ENCODE data around the gene SLC5A8.

Gene SLC5A8, protein sequence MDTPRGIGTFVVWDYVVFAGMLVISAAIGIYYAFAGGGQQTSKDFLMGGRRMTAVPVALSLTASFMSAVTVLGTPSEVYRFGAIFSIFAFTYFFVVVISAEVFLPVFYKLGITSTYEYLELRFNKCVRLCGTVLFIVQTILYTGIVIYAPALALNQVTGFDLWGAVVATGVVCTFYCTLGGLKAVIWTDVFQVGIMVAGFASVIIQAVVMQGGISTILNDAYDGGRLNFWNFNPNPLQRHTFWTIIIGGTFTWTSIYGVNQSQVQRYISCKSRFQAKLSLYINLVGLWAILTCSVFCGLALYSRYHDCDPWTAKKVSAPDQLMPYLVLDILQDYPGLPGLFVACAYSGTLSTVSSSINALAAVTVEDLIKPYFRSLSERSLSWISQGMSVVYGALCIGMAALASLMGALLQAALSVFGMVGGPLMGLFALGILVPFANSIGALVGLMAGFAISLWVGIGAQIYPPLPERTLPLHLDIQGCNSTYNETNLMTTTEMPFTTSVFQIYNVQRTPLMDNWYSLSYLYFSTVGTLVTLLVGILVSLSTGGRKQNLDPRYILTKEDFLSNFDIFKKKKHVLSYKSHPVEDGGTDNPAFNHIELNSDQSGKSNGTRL

DNA sequence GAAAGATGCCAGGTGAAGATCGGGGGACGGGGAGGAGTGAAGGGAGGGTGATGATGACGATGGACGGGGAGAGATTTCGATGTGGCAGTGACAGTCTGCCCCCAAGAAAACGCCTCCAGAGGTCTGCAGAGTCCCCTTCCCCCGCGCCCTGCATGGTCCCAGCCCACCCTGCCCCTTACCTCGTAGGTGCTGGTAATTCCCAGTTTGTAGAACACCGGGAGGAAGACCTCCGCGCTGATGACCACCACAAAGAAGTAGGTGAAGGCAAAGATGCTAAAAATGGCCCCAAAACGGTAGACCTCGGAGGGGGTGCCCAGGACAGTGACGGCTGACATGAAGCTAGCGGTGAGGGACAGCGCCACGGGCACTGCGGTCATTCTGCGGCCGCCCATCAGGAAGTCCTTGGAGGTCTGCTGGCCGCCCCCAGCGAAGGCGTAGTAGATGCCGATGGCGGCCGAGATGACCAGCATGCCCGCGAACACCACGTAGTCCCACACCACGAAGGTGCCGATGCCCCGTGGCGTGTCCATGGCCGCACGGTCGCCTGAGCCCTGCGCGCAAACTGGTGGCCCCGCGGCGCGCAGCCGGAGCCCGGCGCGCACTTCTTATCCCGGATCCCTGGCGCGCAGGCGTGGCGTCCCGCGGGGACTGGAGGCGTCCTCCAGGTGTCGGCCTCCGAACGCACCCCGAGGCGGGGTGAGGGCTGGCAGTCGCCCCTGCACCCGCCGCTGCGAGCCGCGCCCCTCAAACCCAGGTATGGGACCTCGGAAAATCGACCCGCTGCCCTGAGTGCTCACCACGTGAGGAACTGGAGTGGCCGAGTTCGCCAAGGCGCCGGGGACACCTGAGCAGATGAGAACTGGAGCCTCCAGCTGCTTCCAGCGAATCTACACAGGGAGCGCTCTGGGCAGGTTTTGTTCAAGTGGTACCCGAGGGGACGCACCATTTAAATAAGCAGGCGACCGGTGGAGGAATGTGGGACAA is at the start of gene SLC5A8:
Gene SLC5A8 (minus strand): TSS at position 920 of the 984 bp plus-strand sequence. CDS start 390 bp downstream, at position 530.
- no peak for DNase-seq

DNA sequence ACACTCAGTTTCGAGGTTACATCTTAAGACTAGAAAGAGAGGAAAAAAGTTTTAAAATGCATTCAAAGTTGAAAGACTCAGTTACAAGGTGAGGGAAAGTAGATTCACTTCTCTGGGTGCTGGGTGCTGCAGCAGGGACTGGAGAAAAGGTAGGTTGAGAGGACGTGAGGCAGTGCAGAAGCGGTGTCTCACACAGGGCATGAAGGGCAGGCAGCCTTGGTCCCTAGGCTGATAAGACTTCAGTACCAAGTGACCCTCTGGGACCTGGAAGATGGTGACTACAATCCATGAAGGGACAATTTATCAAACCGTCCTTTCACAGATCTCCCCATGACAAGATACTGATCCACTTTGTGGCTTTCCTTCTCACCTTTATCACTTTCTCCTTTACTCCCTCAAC is 47.3 kb upstream of the SLC5A8 start:
- no peak for DNase-seq

DNA sequence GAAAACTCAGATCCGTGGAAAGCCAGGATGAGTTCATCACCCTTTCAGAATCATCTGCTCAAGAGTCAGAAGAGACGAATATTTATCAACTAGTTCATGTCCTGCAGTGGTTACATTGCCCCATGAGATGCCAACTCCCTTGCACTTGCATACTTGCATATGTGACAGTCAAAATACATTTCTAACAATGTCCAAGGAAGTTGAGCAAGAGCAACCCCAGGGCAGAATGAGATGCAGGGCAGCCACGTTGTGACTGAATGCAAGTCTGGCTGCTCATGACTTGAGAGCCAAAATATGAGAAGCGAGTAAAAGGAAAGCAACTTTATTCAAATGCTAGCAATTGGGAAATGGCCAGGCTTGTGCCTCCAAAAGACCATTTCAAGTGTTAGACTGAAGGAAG is 46.2 kb upstream of the SLC5A8 start:
- no peak for DNase-seq

DNA sequence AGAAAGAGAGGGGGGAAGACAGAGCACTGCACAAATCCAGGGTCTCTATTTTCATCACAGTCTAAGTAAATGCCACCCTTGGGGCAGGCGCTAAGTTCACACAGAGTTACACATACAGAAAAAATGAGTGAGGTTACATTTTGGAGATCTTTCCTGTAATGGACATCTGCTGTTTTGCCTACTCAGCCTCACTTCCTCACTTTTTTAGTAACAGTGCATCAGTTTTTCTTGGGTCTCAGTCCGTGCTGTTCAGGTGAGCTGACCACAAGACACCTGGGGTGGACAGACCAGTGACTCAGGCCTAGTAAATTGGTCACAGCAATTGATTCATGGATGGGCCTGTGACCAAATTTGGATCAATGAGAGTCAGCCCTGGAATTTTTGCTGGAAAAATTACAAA is 33.6 kb upstream of the SLC5A8 start:
- DNase-seq: no peak

DNA sequence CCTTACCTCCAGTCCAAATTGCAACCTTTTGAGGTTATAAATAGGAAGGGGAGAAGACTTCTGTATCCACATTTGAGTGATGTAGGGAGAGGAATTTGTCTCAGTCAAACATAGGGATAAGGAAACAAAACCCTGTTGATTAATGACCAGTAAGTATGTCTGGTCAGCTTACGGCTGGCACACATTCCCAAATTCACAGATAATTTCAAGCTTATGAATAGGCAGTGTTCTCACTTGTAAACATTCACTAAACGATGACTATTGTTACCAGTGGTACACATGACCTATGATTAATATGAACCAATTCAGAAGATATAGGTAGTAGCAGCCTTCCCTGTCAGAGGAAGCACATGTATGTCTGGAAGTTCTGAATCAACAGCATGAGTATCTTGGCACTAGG is 33.0 kb upstream of the SLC5A8 start:
- peak; percentile 30 for DNase-seq

DNA sequence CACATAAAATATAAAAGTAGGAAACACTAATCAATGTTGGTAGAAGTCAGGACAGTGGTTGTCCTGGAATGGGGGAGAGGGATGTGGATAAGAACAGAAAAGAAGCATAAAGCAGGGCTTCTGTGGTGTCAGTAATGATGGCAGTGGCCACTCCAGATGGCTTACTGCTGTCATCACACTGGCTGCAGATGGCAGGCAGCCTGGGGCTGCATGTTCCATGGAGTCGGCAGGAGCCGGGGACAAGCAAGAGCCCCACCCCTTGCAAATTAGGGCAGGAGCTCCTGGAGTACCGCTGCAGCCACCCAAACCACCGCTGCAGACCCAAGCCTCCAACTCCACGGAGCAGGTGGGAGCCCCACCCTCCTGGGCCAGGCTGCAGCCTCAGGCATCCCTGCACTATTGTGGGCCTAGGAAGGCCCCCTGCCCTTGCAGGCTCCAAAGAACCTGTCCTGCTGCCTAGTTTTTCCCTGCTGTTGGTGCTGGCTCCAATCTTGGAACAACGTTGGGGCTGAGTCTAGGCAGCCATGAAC is 28.8 kb upstream of the SLC5A8 start:
- DNase-seq: no peak

DNA sequence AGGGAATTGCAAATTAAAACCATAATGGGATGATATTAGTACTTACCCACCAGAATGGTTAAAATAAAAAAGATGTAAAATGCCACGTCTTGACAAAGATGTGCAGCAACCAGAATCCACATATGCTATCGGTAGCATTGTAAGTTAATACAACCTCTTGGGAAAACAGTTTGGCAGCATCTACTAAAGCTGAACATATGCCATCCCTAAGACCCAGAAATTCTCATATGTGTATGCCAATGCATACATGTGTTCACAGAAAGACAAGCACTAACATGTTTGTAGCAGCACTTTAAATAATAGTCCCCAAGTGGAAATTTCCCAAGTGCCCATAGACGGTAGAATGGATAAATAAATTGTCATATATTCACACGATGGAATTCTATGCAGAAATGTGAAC is 28.3 kb upstream of the SLC5A8 start:
- no peak for DNase-seq

DNA sequence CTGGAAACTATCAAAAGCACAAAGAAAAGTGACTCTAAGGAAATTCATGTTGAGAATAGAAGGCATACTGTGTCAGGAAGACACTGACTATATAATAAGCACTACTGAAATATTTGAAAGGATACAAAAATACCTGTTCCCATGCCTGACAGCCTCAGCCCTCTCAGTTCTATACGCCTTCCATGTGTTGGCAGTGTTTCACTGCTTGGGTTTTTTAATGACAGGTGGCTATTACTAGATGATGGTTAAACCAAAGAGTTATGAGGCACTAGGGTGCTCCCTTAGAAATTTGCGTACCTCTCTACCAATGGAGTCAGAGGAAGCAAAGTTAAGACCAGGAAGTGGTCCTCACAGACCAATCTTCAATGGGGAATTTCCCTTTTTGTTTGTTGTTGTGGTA is 25.6 kb upstream of the SLC5A8 start:
- no peak for DNase-seq

DNA sequence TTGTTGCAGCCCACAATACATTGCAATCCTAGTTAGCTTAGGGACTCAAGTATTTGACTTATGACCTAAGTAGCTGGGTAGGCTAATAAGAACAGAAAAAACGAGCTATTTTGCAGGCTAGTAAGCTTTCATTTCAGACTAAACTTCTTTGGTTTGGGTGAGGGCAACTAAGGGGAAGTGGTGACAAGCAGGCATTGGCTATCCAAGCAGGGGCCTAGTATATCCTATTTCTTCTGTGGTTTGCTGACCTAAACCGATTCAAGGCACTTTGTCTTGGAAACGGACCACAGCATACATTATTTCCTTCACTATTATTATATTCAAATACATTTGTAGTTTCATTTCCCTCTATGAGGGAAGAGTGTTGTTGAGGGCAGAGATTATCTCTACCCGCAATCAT is 21.6 kb upstream of the SLC5A8 start:
- DNase-seq: no peak

DNA sequence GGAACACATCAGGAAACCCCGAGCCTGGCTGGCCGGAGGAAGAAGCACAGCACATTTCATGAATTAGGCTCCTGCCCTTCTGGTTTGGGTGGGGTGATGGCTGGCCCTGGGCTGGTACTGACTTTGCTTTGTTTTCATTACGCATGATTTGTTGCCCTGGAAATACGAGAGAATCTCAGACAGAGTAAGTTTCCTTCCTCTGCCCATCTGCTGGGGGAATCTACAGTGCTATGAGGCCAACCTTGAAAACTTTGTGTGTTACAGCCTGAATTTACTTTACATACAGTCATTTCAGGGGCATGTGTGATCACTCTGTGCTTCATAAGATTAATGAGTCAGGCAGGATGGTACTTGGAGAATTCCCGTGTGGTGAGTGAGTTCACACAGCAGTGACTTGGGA is 20.5 kb upstream of the SLC5A8 start:
- DNase-seq: peak; percentile 93

DNA sequence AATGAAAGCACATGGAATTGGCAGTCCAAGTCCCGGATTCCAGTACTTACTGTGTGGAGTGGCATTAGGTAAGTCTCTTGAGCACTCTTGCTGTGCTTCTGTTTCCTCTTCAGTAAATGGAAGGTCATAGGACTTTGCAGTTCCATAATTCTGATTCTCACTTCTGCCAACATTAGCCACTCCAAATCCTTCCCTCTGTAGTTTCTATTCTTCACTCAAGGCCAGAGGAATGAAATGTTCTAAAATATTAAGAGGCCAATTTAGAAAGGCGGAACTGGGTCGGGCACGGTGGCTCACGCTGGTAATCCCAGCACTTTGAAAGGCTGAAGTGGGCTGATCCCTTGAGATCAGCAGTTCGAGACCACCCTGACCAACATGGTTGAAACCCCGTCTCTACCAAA is 19.8 kb upstream of the SLC5A8 start:
- DNase-seq: no peak

DNA sequence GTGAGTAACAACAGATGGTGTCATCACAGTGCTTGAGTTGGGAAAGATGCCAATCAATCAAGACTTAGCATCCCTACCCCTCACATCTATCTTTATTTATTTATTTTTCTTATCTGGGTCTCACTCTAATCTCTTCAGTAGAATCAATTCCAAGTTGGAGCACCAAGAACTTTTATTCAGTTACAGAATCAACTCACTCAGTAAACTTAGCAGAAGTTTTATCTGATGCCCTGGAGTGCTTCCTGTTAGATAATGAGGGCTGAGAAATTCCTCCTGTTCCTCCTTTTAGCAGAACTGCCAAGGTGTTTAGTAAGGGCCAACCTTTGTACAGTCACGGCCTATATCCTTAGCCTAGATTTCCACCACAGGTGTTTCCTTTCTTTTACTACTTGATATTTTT is 11.3 kb upstream of the SLC5A8 start:
- no peak for DNase-seq

DNA sequence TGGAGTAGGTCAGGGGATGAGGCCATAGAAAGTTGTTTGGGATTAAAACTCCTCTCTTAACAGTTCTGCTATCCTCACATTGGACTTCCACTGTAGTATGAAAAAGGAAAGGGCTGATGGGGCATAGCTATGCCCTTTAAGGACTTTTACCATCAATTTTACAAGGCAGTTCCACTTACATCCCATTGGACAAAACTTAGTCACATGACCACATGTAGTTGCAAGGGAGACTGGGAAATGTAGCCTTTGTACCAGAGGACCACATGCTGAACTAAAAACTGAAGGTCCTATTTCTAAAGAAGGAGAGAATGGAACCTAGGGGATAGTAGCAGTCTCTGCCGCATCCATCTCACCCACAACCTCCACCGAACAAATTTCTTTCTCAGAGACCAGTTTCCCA is 6.8 kb upstream of the SLC5A8 start:
- DNase-seq: no peak

DNA sequence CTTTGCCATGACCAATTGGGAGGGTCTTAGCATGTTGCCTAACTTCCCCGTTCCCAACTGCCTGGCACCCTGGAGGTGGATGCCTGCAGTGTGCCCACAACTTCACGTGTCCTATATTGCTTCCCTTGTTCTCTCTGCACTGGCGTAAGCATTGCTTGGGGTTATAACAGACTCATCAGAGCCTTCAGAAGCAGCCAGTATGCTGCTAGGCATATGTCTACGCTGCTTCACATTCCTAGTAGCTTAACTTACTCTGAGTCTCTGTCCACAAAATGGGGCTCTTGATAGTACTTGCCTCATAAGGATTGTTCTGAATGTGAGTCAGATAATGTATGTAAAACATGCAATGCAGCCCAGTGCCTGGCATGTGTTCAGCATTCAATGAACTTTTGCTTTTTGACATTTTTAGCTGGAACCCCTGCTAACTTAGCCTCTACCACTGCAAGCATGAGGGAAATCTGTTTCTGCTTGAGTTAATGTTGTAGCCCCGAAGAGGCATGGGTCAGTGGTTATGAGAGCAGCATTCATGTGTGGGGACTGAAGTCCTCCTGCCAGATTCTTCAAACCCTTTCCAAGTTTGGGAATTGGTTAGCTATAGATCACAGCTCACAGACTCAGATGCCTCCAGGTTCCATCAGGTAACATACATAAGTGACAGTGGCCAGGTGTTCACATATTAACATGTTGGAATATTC is 2.8 kb downstream of the SLC5A8 start:
- DNase-seq: no peak

DNA sequence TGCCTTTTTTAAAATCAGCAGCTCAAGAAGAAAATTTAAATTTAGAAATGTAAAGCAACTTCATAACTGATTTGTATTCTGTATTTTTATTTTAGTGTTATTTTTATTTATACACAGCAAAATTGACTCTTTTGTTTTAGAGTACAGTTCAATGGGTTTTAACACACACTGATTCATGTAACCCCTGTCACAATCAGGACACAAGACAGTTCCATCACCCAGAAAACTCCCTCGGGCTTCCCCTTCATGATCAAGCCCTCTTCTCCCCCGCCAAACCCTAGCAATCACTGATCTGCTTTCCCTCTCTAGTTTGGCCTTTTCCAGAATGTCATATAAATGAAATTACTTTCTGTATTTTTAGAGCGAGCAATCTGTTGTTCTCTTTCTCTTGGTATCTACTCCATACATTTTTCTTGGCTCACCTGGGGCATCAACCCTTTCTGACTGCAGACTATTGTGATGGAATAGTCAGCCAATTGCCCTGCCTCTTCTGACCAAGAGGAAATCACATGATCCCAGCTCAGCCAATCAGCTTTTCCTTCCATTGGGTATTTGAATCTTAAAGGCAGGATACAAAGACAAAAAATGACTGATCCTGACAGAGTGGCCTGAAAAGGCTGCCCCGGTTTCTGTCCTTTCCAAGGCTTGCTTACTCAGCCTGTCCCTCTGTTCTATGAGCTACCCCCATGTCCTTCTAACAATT is 5.3 kb downstream of the SLC5A8 start:
- no peak for DNase-seq

DNA sequence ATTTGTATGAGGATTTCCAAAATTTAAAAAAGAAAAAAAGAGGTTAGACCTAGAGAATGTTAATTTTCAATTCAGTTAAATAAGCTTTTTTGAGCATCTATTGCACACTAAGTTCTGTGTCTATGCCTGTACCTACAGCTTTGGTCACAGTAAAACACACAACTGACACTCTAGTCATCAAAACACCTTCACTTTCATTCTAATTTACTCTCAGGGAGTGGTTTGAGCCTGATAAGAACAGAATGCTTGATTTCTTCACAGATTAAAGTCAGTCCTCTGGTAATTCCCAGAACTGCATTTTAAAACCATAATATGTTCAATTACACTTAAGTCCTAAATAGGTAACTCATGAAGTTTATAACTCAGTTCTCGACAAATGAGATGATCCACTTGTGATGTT is 9.2 kb downstream of the SLC5A8 start:
- DNase-seq: no peak

DNA sequence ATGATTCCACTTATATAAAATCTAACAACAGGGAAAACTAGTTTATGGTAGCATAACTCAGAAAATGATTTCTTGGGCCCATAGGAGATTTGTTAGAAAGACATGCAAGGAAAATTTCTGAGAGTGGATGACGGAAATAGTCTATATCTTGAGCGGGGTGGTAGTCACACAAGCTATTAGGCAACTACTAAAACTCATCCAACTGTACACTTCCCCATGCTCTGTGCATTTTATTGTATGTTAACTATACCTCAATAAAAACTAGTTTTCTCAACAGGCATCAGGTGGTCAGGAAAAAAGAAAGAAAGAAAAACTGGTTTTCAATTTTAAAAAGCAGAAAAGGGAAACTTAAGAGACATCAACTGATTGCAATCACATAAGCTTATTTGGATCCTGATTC is 9.9 kb downstream of the SLC5A8 start:
- peak; percentile 3 for DNase-seq

DNA sequence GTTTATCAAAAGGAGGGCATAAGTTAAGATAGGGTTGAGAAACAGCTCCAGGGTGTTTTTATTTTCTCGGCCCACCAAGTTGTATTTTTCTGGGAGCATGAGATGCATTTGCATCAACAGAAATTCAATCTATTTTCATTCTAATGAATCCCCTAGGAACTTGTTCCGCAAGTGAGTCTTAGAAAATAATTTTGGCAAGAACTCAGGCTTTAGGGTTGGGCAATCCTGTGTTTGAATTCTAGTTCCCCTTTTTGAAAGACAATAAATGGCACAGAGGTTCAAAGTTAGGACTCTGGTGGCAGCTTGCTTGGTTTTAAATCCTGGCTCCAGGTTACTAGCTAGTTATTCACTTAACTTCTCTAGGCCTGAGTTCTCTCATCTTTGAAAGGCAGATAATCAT is 23.7 kb downstream of the SLC5A8 start:
- no peak for DNase-seq

DNA sequence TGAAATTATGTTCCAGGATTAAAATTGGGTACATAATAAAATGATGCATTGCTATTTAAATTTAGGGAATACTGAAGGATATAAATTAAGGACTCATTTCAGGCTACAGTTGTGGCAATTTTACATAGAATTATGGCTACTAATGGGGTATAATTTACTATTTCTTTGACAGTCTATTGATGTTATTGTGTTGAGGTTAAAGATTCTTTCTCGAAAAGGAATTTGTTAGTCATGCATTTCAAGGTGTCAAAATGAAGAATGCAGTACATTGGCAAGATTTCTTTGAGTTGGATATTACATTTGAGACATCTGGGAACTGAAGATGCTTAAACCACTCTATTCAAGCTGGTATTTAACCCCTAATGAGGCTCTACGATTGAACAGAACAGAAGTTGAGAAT is 28.3 kb downstream of the SLC5A8 start:
- peak; percentile 37 for DNase-seq

DNA sequence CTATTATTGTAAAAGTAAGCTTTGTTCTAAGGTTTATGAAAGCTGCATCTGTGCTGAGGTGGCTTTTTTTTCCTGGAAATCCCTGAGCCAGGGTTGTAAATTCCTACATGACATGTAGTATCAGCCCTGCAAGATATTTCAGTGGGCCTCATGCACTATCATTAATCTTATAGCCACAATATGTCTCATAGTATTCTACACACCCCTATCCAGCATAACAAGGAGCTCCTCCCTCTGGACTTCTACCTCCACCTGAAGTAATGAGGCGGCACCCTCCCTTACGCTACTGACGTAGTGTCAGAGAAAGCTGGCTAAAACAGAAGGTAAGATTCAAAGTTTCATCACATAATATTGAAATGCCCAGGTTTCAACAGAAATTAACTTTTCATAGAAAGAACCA is 35.5 kb downstream of the SLC5A8 start:
- no peak for DNase-seq

DNA sequence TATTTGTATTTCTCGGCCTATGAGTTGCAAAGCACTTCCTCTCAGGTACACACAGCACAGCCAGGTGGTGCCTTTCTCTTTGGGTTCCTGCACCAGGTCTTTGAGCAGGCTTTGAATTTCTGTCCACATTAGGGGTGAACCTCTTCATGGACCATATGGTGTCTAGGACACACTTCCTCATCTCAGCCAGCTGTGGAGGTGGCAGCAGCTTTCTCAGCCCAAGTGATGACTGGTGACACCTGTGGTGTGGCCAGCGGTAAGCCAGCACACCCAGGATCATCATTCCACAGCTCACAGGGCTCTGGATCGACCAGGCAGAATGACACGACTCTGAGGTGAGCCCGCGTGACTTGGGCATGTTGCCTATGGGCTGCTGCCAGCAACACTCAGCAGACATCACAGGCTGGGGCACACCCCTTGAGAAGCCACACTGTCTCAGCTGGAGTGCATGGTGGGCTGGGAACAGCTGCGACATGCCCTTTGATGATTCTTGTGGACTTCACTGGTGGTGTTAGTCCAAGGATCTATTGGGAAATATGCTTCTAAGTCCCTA is 36.8 kb downstream of the SLC5A8 start:
- DNase-seq: no peak

DNA sequence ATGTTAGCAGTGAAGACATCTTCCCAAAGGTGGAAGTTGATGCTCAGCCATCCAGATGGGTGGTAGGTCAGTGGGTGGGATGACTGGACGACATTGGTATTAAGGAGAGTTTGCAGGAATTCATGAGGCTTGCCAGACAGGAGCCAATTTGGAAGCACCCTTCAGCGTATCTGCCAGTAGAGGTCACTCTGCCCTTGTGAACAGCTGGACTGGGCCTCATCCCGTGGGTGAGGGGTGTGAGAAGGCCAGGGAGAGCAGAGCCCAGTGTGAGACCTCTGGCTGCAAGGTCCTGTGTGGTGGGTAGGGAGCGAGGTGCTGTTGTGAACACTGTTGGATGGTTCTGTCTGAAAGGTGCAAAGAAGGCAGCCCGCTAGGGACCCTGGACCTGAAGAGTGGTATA is 37.7 kb downstream of the SLC5A8 start:
- DNase-seq: peak; percentile 68
